Endodermal cell (in vitro differentiated cells): ENCODE data around the gene AGXT2. TPM values are rescaled to one million over a fixed set of nuclear protein-coding genes. Genes with fewer than 3 reads are reported as not detected.

Source experiments
- DNase-seq: peaks from one replicate; pipeline ENCODE4 v3.0.0-alpha.2; 2017
- H3K27ac ChIP-seq: 2 replicates; pipeline ENCODE4 v1.5.1; 2013; ENCODE audit warnings: mild to moderate bottlenecking, low read depth, low read length, moderate library complexity
- H3K27me3 ChIP-seq: 2 replicates; pipeline ENCODE4 v1.6.1; 2013; ENCODE audit warnings: mild to moderate bottlenecking, low read length, moderate library complexity; ENCODE audit not compliant: insufficient read depth, control insufficient read depth, poor library complexity, severe bottlenecking
- H3K36me3 ChIP-seq: 2 replicates; pipeline ENCODE4 v1.7.0; 2013; ENCODE audit warnings: mild to moderate bottlenecking, low read length, moderate library complexity; ENCODE audit not compliant: control insufficient read depth, insufficient read depth
- H3K4me1 ChIP-seq: one replicate; pipeline ENCODE4 v1.7.0; 2013; ENCODE audit warnings: low read length; ENCODE audit not compliant: control insufficient read depth, insufficient read depth
- H3K4me3 ChIP-seq: 2 replicates; pipeline ENCODE4 v1.5.1; 2013; ENCODE audit warnings: mild to moderate bottlenecking, low read length, moderate library complexity
- H3K9ac ChIP-seq: 2 replicates; pipeline ENCODE4 v1.6.1; 2013; ENCODE audit warnings: mild to moderate bottlenecking, low read length, moderate library complexity; ENCODE audit not compliant: poor library complexity, severe bottlenecking; ENCODE audit errors: extremely low read depth
- H3K9me3 ChIP-seq: 2 replicates; pipeline ENCODE4 v1.6.1; 2013; ENCODE audit warnings: mild to moderate bottlenecking, low read length, moderate library complexity; ENCODE audit not compliant: control insufficient read depth
- H3K27ac Mint-ChIP-seq: 2 replicates; pipeline ENCODE4 v1.8.0; 2020; ENCODE audit warnings: mixed read lengths
- H3K27me3 Mint-ChIP-seq: 2 replicates; pipeline ENCODE4 v1.8.0; 2021; ENCODE audit warnings: mild to moderate bottlenecking, mixed read lengths; ENCODE audit not compliant: insufficient read depth
- H3K36me3 Mint-ChIP-seq: 2 replicates; pipeline ENCODE4 v1.8.0; 2020; ENCODE audit warnings: low read depth, mixed read lengths
- H3K4me1 Mint-ChIP-seq: 2 replicates; pipeline ENCODE4 v1.8.0; 2020; ENCODE audit warnings: mixed read lengths
- H3K4me3 Mint-ChIP-seq: 2 replicates; pipeline ENCODE4 v1.8.0; 2020; ENCODE audit warnings: mild to moderate bottlenecking, moderate library complexity, mixed read lengths
- H3K9me3 Mint-ChIP-seq: 2 replicates; pipeline ENCODE4 v1.8.0; 2020; ENCODE audit warnings: mild to moderate bottlenecking, mixed read lengths
- CTCF ChIP-seq: fragments of 200-600 bp; sonication (generic); conservative IDR thresholded peaks from 2 replicates; pipeline ENCODE4 v1.5.0; 2021; ENCODE audit warnings: antibody characterized with exemption, mild to moderate bottlenecking
- WGBS, 2 experiments: methylation state at CpG; one replicate each; pipeline versions ENCODE4 v1.1.5 to v1.1.7; 2013; ENCODE audit warnings: missing lambda C conversion rate in 2 of 2, mixed read lengths in 1 of 2; ENCODE audit not compliant: insufficient coverage in 1 of 2, insufficient read length in 1 of 2; 5-methylcytosine and 5-hydroxymethylcytosine counted together
- total RNA-seq, 2 donors: library from RNA; stranded (reverse); fragmentation: NEBNext Ultra II Directional in 1 of 2; extraction: Animal tissue kit (Norgen Biotek cat#: 25700) in 1 of 2; gene quantifications; 2 replicates in 1 of 2; 3 replicates in 1 of 2; pipeline ENCODE4 v1.2.1, GENCODE V29; 2021

AGXT2 gene
- total RNA-seq, 2 donors from 2014 or later = not detected

DNA sequence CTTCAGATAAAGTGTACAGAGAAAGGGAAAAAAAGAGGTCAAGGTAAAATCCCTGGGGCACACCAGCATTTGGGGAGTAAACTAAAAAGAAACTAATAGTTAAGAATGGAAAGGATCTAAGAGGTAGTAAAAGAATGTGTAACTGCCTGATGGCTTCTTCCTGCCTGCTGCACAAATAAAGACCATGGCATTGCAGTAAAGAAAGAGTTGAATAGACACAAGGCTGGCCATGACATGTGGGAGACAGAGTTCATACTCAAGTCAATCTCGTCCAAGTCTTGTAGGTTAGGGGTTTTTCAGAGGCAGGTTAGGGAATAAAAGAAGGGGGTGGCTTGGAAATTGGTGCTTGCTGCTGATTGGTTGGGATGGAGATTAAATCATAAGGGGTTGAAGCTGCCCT is 60.8 kb downstream of the AGXT2 start:
- H3K36me3 Mint-ChIP-seq = peaks cover 3% of the 10 kb centered on the region
- H3K27me3 ChIP-seq = no peaks in the 10 kb centered on the region
- H3K9ac ChIP-seq = no peak overlapping the region
- peaks cover 74% of the 10 kb centered on the region for H3K9me3 Mint-ChIP-seq
- H3K4me3 ChIP-seq = peak overlapping the region; percentile 64
- H3K36me3 ChIP-seq = no peaks in the 10 kb centered on the region
- H3K4me1 ChIP-seq = no peaks in the 10 kb centered on the region
- no peak overlapping the region for H3K4me3 Mint-ChIP-seq
- no peak for TF ChIP-seq CTCF
- H3K9me3 ChIP-seq = peaks cover 70% of the 10 kb centered on the region
- no peak overlapping the region for H3K27ac ChIP-seq
- H3K27me3 Mint-ChIP-seq = no peaks in the 10 kb centered on the region
- no peak overlapping the region for H3K27ac Mint-ChIP-seq
- no peaks in the 10 kb centered on the region for H3K4me1 Mint-ChIP-seq
- DNase-seq = no peak
- WGBS, 2 experiments = 90% methylated on average over 1 of the region's 1 CpG; no CpG with 5 or more reads in 1 of the 2 experiments

- Histone ChIP-seq H3K4me1 (no peaks in the 10 kb centered on the region), H3K27me3 (no peaks in the 10 kb centered on the region), H3K27ac (no peak overlapping the region), H3K4me3 (no peak overlapping the region), H3K36me3 (no peaks in the 10 kb centered on the region), H3K9me3 (peaks cover 54% of the 10 kb centered on the region), H3K9ac (no peak overlapping the region)
- no peak for TF ChIP-seq CTCF
- no peak for DNase-seq
- WGBS, 2 experiments = 86 to 90% methylated on average over 1 to 4 of the region's 4 CpGs
- no peak overlapping the region for H3K4me3 Mint-ChIP-seq
- H3K27ac Mint-ChIP-seq = no peak overlapping the region
- no peaks in the 10 kb centered on the region for H3K27me3 Mint-ChIP-seq
- peaks cover 61% of the 10 kb centered on the region for H3K9me3 Mint-ChIP-seq
- peaks cover 5% of the 10 kb centered on the region for H3K36me3 Mint-ChIP-seq
- no peaks in the 10 kb centered on the region for H3K4me1 Mint-ChIP-seq
These were observed 64.9 kb downstream of the AGXT2 start for GRCh38 chr5:34982823-34983222.

DNA sequence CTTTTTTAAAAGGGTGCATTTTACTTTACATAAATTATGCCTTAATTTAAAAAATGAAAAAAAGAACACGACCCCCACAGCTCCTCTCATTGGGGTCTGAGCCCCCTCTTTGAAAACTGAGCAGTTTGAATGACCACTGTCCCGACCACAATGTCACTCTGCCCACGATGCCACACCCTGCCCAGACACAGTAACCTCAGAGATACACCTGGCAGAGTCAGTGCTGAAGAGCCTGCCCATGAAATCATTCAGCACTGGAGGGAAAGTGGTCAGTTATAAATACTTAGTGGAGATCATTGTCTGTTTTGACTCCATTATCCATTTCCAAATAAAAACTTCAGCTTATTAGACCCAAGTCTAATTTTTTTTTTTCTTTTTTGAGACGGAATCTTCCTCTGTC is 69.1 kb downstream of the AGXT2 start:
- Histone ChIP-seq H3K4me3 (no peak overlapping the region), H3K9me3 (peaks cover 19% of the 10 kb centered on the region), H3K9ac (no peak overlapping the region), H3K36me3 (no peaks in the 10 kb centered on the region), H3K27me3 (no peaks in the 10 kb centered on the region), H3K4me1 (no peaks in the 10 kb centered on the region), H3K27ac (no peak overlapping the region)
- TF ChIP-seq CTCF = no peak
- Mint-ChIP-seq H3K27me3 (no peaks in the 10 kb centered on the region), H3K4me1 (no peaks in the 10 kb centered on the region), H3K9me3 (peaks cover 27% of the 10 kb centered on the region), H3K27ac (no peak overlapping the region), H3K36me3 (peaks cover 3% of the 10 kb centered on the region), H3K4me3 (no peak overlapping the region)
- no peak for DNase-seq
- WGBS, 2 experiments = 81% methylated on average over 4 of the region's 4 CpGs; no CpG with 5 or more reads in 1 of the 2 experiments
